Caco-2 (cell line): ENCODE measurements around the gene NLGN2. TPM values are rescaled to one million over a fixed set of nuclear protein-coding genes. Genes with fewer than 3 reads are reported as not detected.

Experiments used
- BruUV-seq: library from RNA; stranded (reverse); fragments of 400-500 nt; replicated peaks from 2 replicates; lab custom pipeline; 2021; lab: Mats Ljungman, UMichigan
- CTCF ChIA-PET: fragments of 300-600 bp; sonication (Branson Sonifier 250); formaldehyde crosslinking; loops from one replicate; lab custom pipeline; 2022; ENCODE audit warnings: antibody characterized with exemption; lab: Charles Lee
- POLR2A ChIA-PET: fragments of 300-600 bp; sonication (Branson Sonifier 250); formaldehyde crosslinking; loops from one replicate; lab custom pipeline; 2022; ENCODE audit warnings: antibody characterized with exemption; lab: Charles Lee
- DNase-seq, 2 experiments: peaks; one replicate each; pipeline versions ENCODE4 v3.0.0 to v3.0.0-alpha.2; 2020 to 2022
- H3K27me3 ChIP-seq: replicated peaks from 2 replicates; pipeline ENCODE4 v1.6.0; 2011; ENCODE audit warnings: low read length; ENCODE audit not compliant: control insufficient read depth, insufficient read depth
- H3K36me3 ChIP-seq: 2 replicates; pipeline ENCODE4 v1.5.1; 2011; ENCODE audit warnings: low read length; ENCODE audit not compliant: control insufficient read depth, insufficient read depth
- H3K4me1 ChIP-seq: fragments of 250-450 bp; sonication (Bioruptor Pico); 2 replicates; pipeline ENCODE4 v1.5.1; 2020; ENCODE audit warnings: mild to moderate bottlenecking
- H3K4me3 ChIP-seq: 2 replicates; pipeline ENCODE4 v1.5.1; 2011; ENCODE audit warnings: low read depth, mild to moderate bottlenecking, control low read depth, low read length
- H3K9me3 ChIP-seq: fragments of 250-450 bp; sonication (Bioruptor Pico); 2 replicates; pipeline ENCODE4 v1.5.1; 2020; ENCODE audit warnings: mild to moderate bottlenecking, moderate library complexity
- H3K27ac Mint-ChIP-seq: one replicate; pipeline ENCODE4 v1.8.0; 2022; ENCODE audit warnings: mixed read lengths; ENCODE audit not compliant: unreplicated experiment
- H3K27me3 Mint-ChIP-seq: one replicate; pipeline ENCODE4 v1.8.0; 2022; ENCODE audit warnings: mixed read lengths; ENCODE audit not compliant: insufficient read depth, unreplicated experiment
- H3K36me3 Mint-ChIP-seq: one replicate; pipeline ENCODE4 v1.8.0; 2022; ENCODE audit warnings: mild to moderate bottlenecking, mixed read lengths; ENCODE audit not compliant: insufficient read depth, unreplicated experiment
- H3K4me1 Mint-ChIP-seq: one replicate; pipeline ENCODE4 v1.8.0; 2022; ENCODE audit warnings: low read depth, mixed read lengths; ENCODE audit not compliant: unreplicated experiment
- H3K4me3 Mint-ChIP-seq: one replicate; pipeline ENCODE4 v1.8.0; 2022; ENCODE audit warnings: mild to moderate bottlenecking, moderate library complexity, mixed read lengths; ENCODE audit not compliant: unreplicated experiment
- H3K9me3 Mint-ChIP-seq: one replicate; pipeline ENCODE4 v1.8.0; 2022; ENCODE audit warnings: mixed read lengths; ENCODE audit not compliant: unreplicated experiment
- CTCF ChIP-seq, 2 experiments: fragments of 200-600 bp in 1 of 2; IDR thresholded peaks; 1 replicate in 1 of 2; 2 replicates in 1 of 2; pipeline versions ENCODE4 v1.5.1 to v1.8.0; 2011 to 2022; ENCODE audit warnings: antibody characterized with exemption in 1 of 2, control low read depth in 1 of 2, inconsistent platforms in 1 of 2, low read depth in 1 of 2, low read length in 1 of 2, mild to moderate bottlenecking in 1 of 2, moderate library complexity in 1 of 2; ENCODE audit not compliant: insufficient read depth in 1 of 2, severe bottlenecking in 1 of 2, unreplicated experiment in 1 of 2
- intact Hi-C: fragments of 100-400 bp; cut with micrococcal nuclease; formaldehyde crosslinking; loops from one replicate; pipeline ENCODE4 v1.10.0; 2022; ENCODE audit not compliant: unreplicated experiment
- total RNA-seq: library from RNA; stranded (reverse); gene quantifications from 2 replicates; pipeline ENCODE4 v1.2.3, GENCODE V29; 2022

The NLGN2 gene
- total RNA-seq, 1 experiment from 2014 or later, result 12.6 TPM

- no peak for TF ChIP-seq CTCF (IDR thresholded peaks at IDR 0.05; ENCODE audit: insufficient read depth in 1 of 2, low read depth in 1 of 2, low read length in 1 of 2, severe bottlenecking in 1 of 2, unreplicated experiment in 1 of 2)
- POLR2A ChIA-PET, result no interaction called here
- Mint-ChIP-seq H3K36me3 (peaks cover 5% of the 10 kb centered on the region), H3K9me3 (no peaks in the 10 kb centered on the region), H3K27me3 (no peaks in the 10 kb centered on the region), H3K4me1 (peaks cover 7% of the 10 kb centered on the region), H3K4me3 (no peak overlapping the region), H3K27ac (no peak overlapping the region)
- CTCF ChIA-PET, result no interaction called here
- H3K9me3 ChIP-seq, result no peaks in the 10 kb centered on the region
- H3K4me3 ChIP-seq, result no peak overlapping the region
- no peaks in the 10 kb centered on the region for H3K27me3 ChIP-seq
- intact Hi-C loops, result no loop called here
- DNase-seq, result no peak
- no peaks in the 10 kb centered on the region for H3K4me1 ChIP-seq
- BruUV-seq, result no TSS peak
- no peaks in the 10 kb centered on the region for H3K36me3 ChIP-seq
Observed at GRCh38 chr17:7382901-7383300, 24.7 kb upstream of the NLGN2 start.

- no peak for TF ChIP-seq CTCF (IDR thresholded peaks at IDR 0.05; ENCODE audit: insufficient read depth in 1 of 2, low read depth in 1 of 2, low read length in 1 of 2, severe bottlenecking in 1 of 2, unreplicated experiment in 1 of 2)
- BruUV-seq, result no TSS peak
- DNase-seq, result no peak
- intact Hi-C loops, result no loop called here
- H3K27me3 ChIP-seq, result no peaks in the 10 kb centered on the region
- ChIA-PET POLR2A (no interaction called here), CTCF (no interaction called here)
- Mint-ChIP-seq H3K9me3 (no peaks in the 10 kb centered on the region), H3K36me3 (peaks cover 5% of the 10 kb centered on the region), H3K27me3 (no peaks in the 10 kb centered on the region), H3K27ac (no peak overlapping the region), H3K4me1 (peaks cover 7% of the 10 kb centered on the region), H3K4me3 (no peak overlapping the region)
- H3K4me3 ChIP-seq, result no peak overlapping the region
- H3K4me1 ChIP-seq, result no peaks in the 10 kb centered on the region
- H3K9me3 ChIP-seq, result no peaks in the 10 kb centered on the region
- H3K36me3 ChIP-seq, result no peaks in the 10 kb centered on the region
Observed at GRCh38 chr17:7383371-7383741, 24.3 kb upstream of the NLGN2 start.

- Histone ChIP-seq H3K36me3 (no peaks in the 10 kb centered on the region), H3K4me1 (no peaks in the 10 kb centered on the region), H3K4me3 (no peak overlapping the region), H3K9me3 (no peaks in the 10 kb centered on the region), H3K27me3 (no peaks in the 10 kb centered on the region)
- CTCF ChIA-PET, result no interaction called here
- no peaks in the 10 kb centered on the region for H3K27me3 Mint-ChIP-seq
- no peak for DNase-seq
- peaks cover 7% of the 10 kb centered on the region for H3K4me1 Mint-ChIP-seq
- no TSS peak for BruUV-seq
- no peaks in the 10 kb centered on the region for H3K9me3 Mint-ChIP-seq
- no peak for TF ChIP-seq CTCF (IDR thresholded peaks at IDR 0.05; ENCODE audit: insufficient read depth in 1 of 2, low read depth in 1 of 2, low read length in 1 of 2, severe bottlenecking in 1 of 2, unreplicated experiment in 1 of 2)
- H3K4me3 Mint-ChIP-seq, result no peak overlapping the region
- H3K27ac Mint-ChIP-seq, result no peak overlapping the region
- H3K36me3 Mint-ChIP-seq, result peaks cover 5% of the 10 kb centered on the region
- intact Hi-C loops, result no loop called here
- POLR2A ChIA-PET, result no interaction called here
Observed at GRCh38 chr17:7383742-7384488, 23.7 kb upstream of the NLGN2 start.
